ENCODE results near the gene IL18. TPM values are rescaled to one million over a fixed set of nuclear protein-coding genes. Genes with fewer than 3 reads are reported as not detected.

IL18 gene
- total and polyA plus RNA-seq, 2 donors (not counting 1 experiment from before 2014, with no cell fraction given): 0.67 to 1.6 TPM

DNA sequence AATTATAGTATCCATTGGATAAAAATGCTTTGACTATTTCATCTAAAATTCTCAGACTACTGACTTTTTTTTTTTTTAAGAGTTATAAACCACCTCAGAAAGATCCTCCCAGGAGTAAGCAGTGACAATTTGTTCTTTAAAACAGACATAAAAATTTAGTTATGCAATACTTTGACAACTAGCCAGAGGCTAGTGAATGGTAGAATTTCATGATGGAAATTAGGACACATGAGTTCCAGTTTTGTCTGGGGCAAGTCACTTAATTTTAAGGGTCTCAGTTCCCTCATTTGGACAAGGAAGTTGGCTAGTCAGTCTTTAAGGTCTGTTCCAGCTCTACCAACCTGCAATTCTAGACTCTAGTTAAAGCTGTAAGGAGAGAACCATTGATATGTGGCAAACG is 2.9 kb downstream of the IL18 start:
- CTCF ChIA-PET: no interaction called here
- no peak overlapping the region for H3K9ac ChIP-seq (ENCODE audit: low read length)
- no CpG with 5 or more reads among the region's 1 CpG for WGBS (ENCODE audit: insufficient coverage)
- H2AFZ ChIP-seq (ENCODE audit: insufficient read depth, low read depth, low read length, poor library complexity, severe bottlenecking): no peak overlapping the region
- peaks cover 7% of the 10 kb centered on the region for H3K4me1 Mint-ChIP-seq
- no peak for DNase-seq
- H3K4me2 ChIP-seq (replicated peaks; ENCODE audit: low read depth, low read length, poor library complexity, severe bottlenecking): no peak overlapping the region
- intact Hi-C loops (cut with micrococcal nuclease): no loop called here
- H3K27me3 Mint-ChIP-seq: peaks cover 27% of the 10 kb centered on the region
- no peaks in the 10 kb centered on the region for H3K9me3 Mint-ChIP-seq (ENCODE audit: insufficient read depth)
- peaks cover 0 to 3% of the 10 kb centered on the region in 2 donors for H3K4me1 ChIP-seq (ENCODE audit: control insufficient read depth in 2 of 2, insufficient read depth in 2 of 2, low read length in 2 of 2)
- H3K9me3 ChIP-seq (ENCODE audit: control extremely low read depth in 1 of 3, control insufficient read depth in 2 of 3, insufficient read depth in 1 of 3, low read length in 2 of 3): no peaks in the 10 kb centered on the region
- no peak for ATAC-seq (ENCODE audit: low read depth)
- TF ChIP-seq, protein P1, sequence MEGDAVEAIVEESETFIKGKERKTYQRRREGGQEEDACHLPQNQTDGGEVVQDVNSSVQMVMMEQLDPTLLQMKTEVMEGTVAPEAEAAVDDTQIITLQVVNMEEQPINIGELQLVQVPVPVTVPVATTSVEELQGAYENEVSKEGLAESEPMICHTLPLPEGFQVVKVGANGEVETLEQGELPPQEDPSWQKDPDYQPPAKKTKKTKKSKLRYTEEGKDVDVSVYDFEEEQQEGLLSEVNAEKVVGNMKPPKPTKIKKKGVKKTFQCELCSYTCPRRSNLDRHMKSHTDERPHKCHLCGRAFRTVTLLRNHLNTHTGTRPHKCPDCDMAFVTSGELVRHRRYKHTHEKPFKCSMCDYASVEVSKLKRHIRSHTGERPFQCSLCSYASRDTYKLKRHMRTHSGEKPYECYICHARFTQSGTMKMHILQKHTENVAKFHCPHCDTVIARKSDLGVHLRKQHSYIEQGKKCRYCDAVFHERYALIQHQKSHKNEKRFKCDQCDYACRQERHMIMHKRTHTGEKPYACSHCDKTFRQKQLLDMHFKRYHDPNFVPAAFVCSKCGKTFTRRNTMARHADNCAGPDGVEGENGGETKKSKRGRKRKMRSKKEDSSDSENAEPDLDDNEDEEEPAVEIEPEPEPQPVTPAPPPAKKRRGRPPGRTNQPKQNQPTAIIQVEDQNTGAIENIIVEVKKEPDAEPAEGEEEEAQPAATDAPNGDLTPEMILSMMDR (IDR thresholded peaks at IDR 0.05): no peak
- TF ChIP-seq EZH2 (IDR thresholded peaks at IDR 0.05; ENCODE audit: borderline replicate concordance, insufficient read depth, low read depth, low read length, poor library complexity, severe bottlenecking): no peak
- H4K20me1 ChIP-seq (ENCODE audit: control insufficient read depth, insufficient read depth, low read length, poor library complexity, severe bottlenecking): no peaks in the 10 kb centered on the region
- POLR2A ChIA-PET: no interaction called here
- H3K27ac ChIP-seq (ENCODE audit: low read length in 2 of 2): no peak overlapping the region
- no peaks in the 10 kb centered on the region for H3K36me3 ChIP-seq (replicated peaks in 1 of 2; ENCODE audit: control extremely low read depth in 1 of 2, control insufficient read depth in 1 of 2, extremely low read depth in 1 of 2, insufficient read depth in 2 of 2, low read length in 1 of 2)
- H3K4me3 Mint-ChIP-seq: no peak overlapping the region
- no peaks in the 10 kb centered on the region for H3K79me2 ChIP-seq (ENCODE audit: control insufficient read depth, insufficient read depth, low read length)
- H3K4me3 ChIP-seq (ENCODE audit: control extremely low read depth in 1 of 5, extremely low read depth in 1 of 5, insufficient read depth in 1 of 5, low read depth in 2 of 5, low read length in 4 of 5): no peak overlapping the region
- no peaks in the 10 kb centered on the region for H3K27me3 ChIP-seq (replicated peaks in 1 of 4; ENCODE audit: control extremely low read depth in 1 of 4, control insufficient read depth in 3 of 4, insufficient read depth in 4 of 4, low read length in 3 of 4)
- no peak overlapping the region for H3K27ac Mint-ChIP-seq

DNA sequence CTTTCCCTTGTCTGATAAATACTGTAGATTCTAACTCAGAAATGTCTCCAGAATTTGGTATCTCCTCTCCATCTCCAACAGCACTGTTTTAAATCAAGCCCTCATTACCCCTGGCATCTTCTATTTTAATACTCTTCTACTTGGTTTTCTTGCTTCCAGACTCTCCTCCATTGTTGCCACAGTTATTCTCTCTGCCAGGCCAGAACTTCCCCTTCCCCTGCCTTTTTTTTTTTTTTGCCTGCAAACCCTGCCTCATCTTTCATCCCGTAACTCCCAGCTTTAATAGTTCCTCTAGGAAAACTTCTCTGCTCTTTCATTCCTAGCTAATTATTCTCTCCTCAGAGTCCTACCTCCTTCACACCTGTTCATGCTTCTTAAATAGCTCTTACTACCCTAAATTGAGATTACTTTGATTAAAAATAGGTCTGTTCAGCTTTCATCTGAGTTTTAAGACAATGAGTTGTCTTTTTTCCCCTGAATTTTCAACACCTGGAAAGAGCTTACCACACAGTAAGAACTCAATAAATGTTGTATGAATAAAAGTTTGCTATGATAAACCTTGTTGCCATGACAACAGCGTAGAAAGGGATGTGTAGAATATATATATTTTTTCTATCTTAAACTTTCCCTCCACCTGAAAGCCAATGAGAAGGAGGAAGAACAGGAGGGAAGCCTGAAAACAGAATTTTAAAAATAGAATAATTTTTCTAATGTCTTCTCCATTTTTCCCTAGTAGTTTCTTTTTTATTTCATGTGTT is 3.6 kb downstream of the IL18 start:
- Histone ChIP-seq H3K4me1 (ENCODE audit: control insufficient read depth in 2 of 2, insufficient read depth in 2 of 2, low read length in 2 of 2) (peaks cover 0 to 3% of the 10 kb centered on the region in 2 donors), H3K4me2 (replicated peaks; ENCODE audit: low read depth, low read length, poor library complexity, severe bottlenecking) (no peak overlapping the region), H3K79me2 (ENCODE audit: control insufficient read depth, insufficient read depth, low read length) (no peaks in the 10 kb centered on the region), H3K9me3 (ENCODE audit: control extremely low read depth in 1 of 3, control insufficient read depth in 2 of 3, insufficient read depth in 1 of 3, low read length in 2 of 3) (no peaks in the 10 kb centered on the region), H3K36me3 (replicated peaks in 1 of 2; ENCODE audit: control extremely low read depth in 1 of 2, control insufficient read depth in 1 of 2, extremely low read depth in 1 of 2, insufficient read depth in 2 of 2, low read length in 1 of 2) (no peaks in the 10 kb centered on the region), H3K4me3 (ENCODE audit: control extremely low read depth in 1 of 5, extremely low read depth in 1 of 5, insufficient read depth in 1 of 5, low read depth in 2 of 5, low read length in 4 of 5) (no peak overlapping the region), H2AFZ (ENCODE audit: insufficient read depth, low read depth, low read length, poor library complexity, severe bottlenecking) (no peak overlapping the region), H3K9ac (ENCODE audit: low read length) (no peak overlapping the region), H4K20me1 (ENCODE audit: control insufficient read depth, insufficient read depth, low read length, poor library complexity, severe bottlenecking) (no peaks in the 10 kb centered on the region), H3K27me3 (replicated peaks in 1 of 4; ENCODE audit: control extremely low read depth in 1 of 4, control insufficient read depth in 3 of 4, insufficient read depth in 4 of 4, low read length in 3 of 4) (no peaks in the 10 kb centered on the region), H3K27ac (ENCODE audit: low read length in 2 of 2) (no peak overlapping the region)
- intact Hi-C loops (cut with micrococcal nuclease): no loop called here
- Mint-ChIP-seq H3K9me3 (ENCODE audit: insufficient read depth) (no peaks in the 10 kb centered on the region), H3K27me3 (peaks cover 26% of the 10 kb centered on the region), H3K27ac (no peak overlapping the region), H3K4me3 (no peak overlapping the region), H3K4me1 (peaks cover 7% of the 10 kb centered on the region)
- DNase-seq: no peak
- POLR2A ChIA-PET: interaction anchor here (0.7 kb wide), 1 partner anchor 162 kb away, joined by 9 read pairs; no protein-coding TSS in a partner anchor
- no CpG with 5 or more reads among the region's 2 CpGs for WGBS (ENCODE audit: insufficient coverage)
- TF ChIP-seq, protein P1 (IDR thresholded peaks at IDR 0.05): no peak
- TF ChIP-seq EZH2 (IDR thresholded peaks at IDR 0.05; ENCODE audit: borderline replicate concordance, insufficient read depth, low read depth, low read length, poor library complexity, severe bottlenecking): no peak
- no peak for ATAC-seq (ENCODE audit: low read depth)
- CTCF ChIA-PET: no interaction called here
